ENCODE results near the gene KCTD3. TPM values are rescaled to one million over a fixed set of nuclear protein-coding genes. Genes with fewer than 3 reads are reported as not detected.

The KCTD3 gene
- total RNA-seq, 1 experiment from 2014 or later, result 39.3 TPM

- Histone ChIP-seq H3K18ac (ENCODE audit: insufficient read length, low read depth, low read length) (no peak overlapping the region), H3K27ac (ENCODE audit: insufficient read length, low read depth, low read length) (no peak overlapping the region), H4K5ac (ENCODE audit: insufficient read length, low read depth, low read length) (no peak overlapping the region), H3K27me3 (ENCODE audit: insufficient read depth, low read length) (no peaks in the 10 kb centered on the region), H2BK15ac (ENCODE audit: low read depth, low read length) (no peak overlapping the region), H3K23ac (ENCODE audit: insufficient read length, low read depth, low read length) (no peak overlapping the region), H2BK5ac (ENCODE audit: insufficient read length, low read length) (no peak overlapping the region), H2BK12ac (ENCODE audit: insufficient read length, low read depth, low read length) (no peak overlapping the region), H2AFZ (ENCODE audit: low read length) (no peak overlapping the region), H3K79me2 (ENCODE audit: insufficient read depth, low read length) (no peaks in the 10 kb centered on the region), H3K4me1 (ENCODE audit: insufficient read depth, low read length) (no peaks in the 10 kb centered on the region), H2BK20ac (ENCODE audit: low read depth, low read length, poor library complexity, severe bottlenecking) (no peak overlapping the region), H4K8ac (replicated peaks; ENCODE audit: insufficient read length, low read depth, low read length) (no peak overlapping the region), H3K9ac (ENCODE audit: extremely low read depth, insufficient read length, low read length) (no peak overlapping the region), H3K9me3 (ENCODE audit: control insufficient read depth, low read depth, low read length) (no peaks in the 10 kb centered on the region), H3K79me1 (ENCODE audit: insufficient read depth, low read depth, low read length, poor library complexity, severe bottlenecking) (no peaks in the 10 kb centered on the region), H4K91ac (ENCODE audit: insufficient read length, low read depth, low read length) (no peak overlapping the region), H3K14ac (ENCODE audit: insufficient read depth, low read length) (no peak overlapping the region), H3K23me2 (ENCODE audit: insufficient read length, low read depth, low read length, poor library complexity, severe bottlenecking) (no peaks in the 10 kb centered on the region), H3T11ph (ENCODE audit: low read length) (no peak overlapping the region), H3K4ac (ENCODE audit: low read depth, low read length) (no peak overlapping the region), H3K56ac (ENCODE audit: insufficient read length, low read depth, low read length) (no peak overlapping the region), H4K20me1 (ENCODE audit: control insufficient read depth, insufficient read depth, insufficient read length) (no peaks in the 10 kb centered on the region), H2BK120ac (ENCODE audit: low read depth, low read length, poor library complexity, severe bottlenecking) (no peak overlapping the region), H2AK5ac (ENCODE audit: insufficient read length, low read length) (no peak overlapping the region), H3K4me2 (ENCODE audit: insufficient read depth, insufficient read length, low read length) (no peak overlapping the region)
- Mint-ChIP-seq H3K4me3 (no peak overlapping the region), H3K36me3 (ENCODE audit: insufficient read depth in 1 of 3, low read depth in 3 of 3) (peaks cover 4 to 31% (median 22%) of the 10 kb centered on the region in 3 experiments; a peak in 6 of 7 replicates), H3K27me3 (ENCODE audit: low read depth) (no peaks in the 10 kb centered on the region), H3K27ac (no peak overlapping the region), H3K4me1 (peaks cover 9 to 11% of the 10 kb centered on the region in 2 experiments), H3K9me3 (no peaks in the 10 kb centered on the region)
- no peak for DNase-seq
- TF ChIP-seq CTCF (conservative IDR thresholded peaks at IDR 0.05), result peak; percentile 61; the same call in 2 of the 3 replicates
- no CpG with 5 or more reads among the region's 2 CpGs for WGBS (ENCODE audit: extremely low coverage, insufficient read length, low lambda C conversion rate)
Measured at GRCh38 chr1:215606564-215607168, 39.6 kb downstream of the KCTD3 start.

Measured in H9 (cell line).